OCI-LY1 (cell line): ENCODE measurements around the gene PRG2.

Source experiments
- H2AFZ ChIP-seq: fragments of 200-600 bp; sonication (generic), shearing (Covaris generic); 2 replicates; pipeline ENCODE4 v1.6.0; 2014; ENCODE audit warnings: antibody characterized with exemption, mild to moderate bottlenecking, low read length
- H3F3A ChIP-seq: fragments of 200-600 bp; sonication (generic), shearing (Covaris generic); 2 replicates; pipeline ENCODE4 v1.6.0; 2014; ENCODE audit warnings: mild to moderate bottlenecking, antibody characterized with exemption, low read length, moderate library complexity; ENCODE audit not compliant: insufficient read depth
- H3K27ac ChIP-seq: fragments of 200-600 bp; sonication (generic); 2 replicates; pipeline ENCODE4 v1.5.1; 2014; ENCODE audit warnings: low read length, mixed run types, mild to moderate bottlenecking, low read depth; ENCODE audit not compliant: poor library complexity, severe bottlenecking
- H3K27me3 ChIP-seq: fragments of 200-600 bp; sonication (generic); 2 replicates; pipeline ENCODE4 v1.6.0; 2014; ENCODE audit warnings: antibody characterized with exemption, mild to moderate bottlenecking, low read length, moderate library complexity; ENCODE audit not compliant: insufficient read depth
- H3K36me3 ChIP-seq: fragments of 200-600 bp; sonication (generic); 2 replicates; pipeline ENCODE4 v1.6.1; 2014; ENCODE audit warnings: mild to moderate bottlenecking, antibody characterized with exemption, low read length, moderate library complexity, mixed read lengths; ENCODE audit not compliant: insufficient read depth
- H3K4me1 ChIP-seq: fragments of 200-600 bp; sonication (generic); 2 replicates; pipeline ENCODE4 v1.5.1; 2014; ENCODE audit warnings: mild to moderate bottlenecking, low read length, moderate library complexity; ENCODE audit not compliant: insufficient read depth, severe bottlenecking
- H3K4me2 ChIP-seq: fragments of 200-600 bp; sonication (generic), shearing (Covaris generic); 2 replicates; pipeline ENCODE4 v1.6.1; 2014; ENCODE audit warnings: low read length
- H3K4me3 ChIP-seq: fragments of 200-600 bp; sonication (generic); 2 replicates; pipeline ENCODE4 v1.5.1; 2014; ENCODE audit warnings: low read length, low read depth, mild to moderate bottlenecking, mixed read lengths; ENCODE audit not compliant: poor library complexity, severe bottlenecking
- H3K79me2 ChIP-seq: fragments of 200-600 bp; shearing (Covaris generic); 2 replicates; pipeline ENCODE4 v1.6.1; 2016; ENCODE audit warnings: mixed run types, low read length, mixed read lengths; ENCODE audit not compliant: insufficient read depth
- H3K9ac ChIP-seq: fragments of 200-600 bp; sonication (generic), shearing (Covaris generic); 2 replicates; pipeline ENCODE4 v1.6.1; 2014; ENCODE audit warnings: mild to moderate bottlenecking, low read length, mixed read lengths
- H3K9me2 ChIP-seq: fragments of 200-600 bp; sonication (generic), shearing (Covaris generic); 2 replicates; pipeline ENCODE4 v1.6.1; 2014; ENCODE audit warnings: low read depth, mild to moderate bottlenecking, low read length, mixed read lengths
- H3K9me3 ChIP-seq: fragments of 200-600 bp; shearing (Covaris generic); 2 replicates; pipeline ENCODE4 v1.6.1; 2014; ENCODE audit warnings: low read length, mixed read lengths
- H4K20me1 ChIP-seq: fragments of 200-600 bp; sonication (generic), shearing (Covaris generic); 2 replicates; pipeline ENCODE4 v1.6.0; 2016; ENCODE audit warnings: mild to moderate bottlenecking, low read length; ENCODE audit not compliant: insufficient read depth
- CTCF ChIP-seq: fragments of 200-600 bp; sonication (generic), shearing (Covaris generic); IDR thresholded peaks from 2 replicates; pipeline ENCODE4 v1.5.1; 2017; ENCODE audit warnings: mild to moderate bottlenecking, antibody characterized with exemption, low read length, moderate library complexity, mixed read lengths
- EZH2 ChIP-seq: fragments of 200-600 bp; sonication (generic), shearing (Covaris generic); IDR thresholded peaks from 2 replicates; pipeline ENCODE4 v1.8.0; 2017; ENCODE audit warnings: borderline replicate concordance, mixed run types, mild to moderate bottlenecking, antibody characterized with exemption, low read length, moderate library complexity, mixed read lengths

The PRG2 gene

GRCh38 chr11:57392763-57393105 is 2.3 kb upstream of the PRG2 start:
- Histone ChIP-seq H3K27ac (no peak overlapping the region), H2AFZ (no peak overlapping the region), H3K27me3 (no peaks in the 10 kb centered on the region), H3K4me3 (no peak overlapping the region), H3K9ac (no peak overlapping the region), H3K4me1 (no peaks in the 10 kb centered on the region), H3K36me3 (no peaks in the 10 kb centered on the region), H3K79me2 (no peaks in the 10 kb centered on the region), H3F3A (no peaks in the 10 kb centered on the region), H3K4me2 (no peak overlapping the region), H3K9me2 (no peaks in the 10 kb centered on the region), H4K20me1 (no peaks in the 10 kb centered on the region), H3K9me3 (no peaks in the 10 kb centered on the region)
- TF ChIP-seq EZH2 (no peak), CTCF (no peak)

- Histone ChIP-seq H3K9me3 (no peaks in the 10 kb centered on the region), H3K36me3 (no peaks in the 10 kb centered on the region), H3K27me3 (no peaks in the 10 kb centered on the region), H3K9me2 (no peaks in the 10 kb centered on the region), H3K9ac (no peak overlapping the region), H2AFZ (no peak overlapping the region), H3K4me1 (no peaks in the 10 kb centered on the region), H3K4me3 (no peak overlapping the region), H3K79me2 (no peaks in the 10 kb centered on the region), H3K4me2 (no peak overlapping the region), H4K20me1 (no peaks in the 10 kb centered on the region), H3K27ac (no peak overlapping the region), H3F3A (no peaks in the 10 kb centered on the region)
- TF ChIP-seq CTCF, result no peak
- no peak for TF ChIP-seq EZH2
These were observed 1.8 kb upstream of the PRG2 start for GRCh38 chr11:57392066-57392762.

GRCh38 chr11:57391539-57391938 is 1.1 kb upstream of the PRG2 start:
- H3K36me3 ChIP-seq, result no peaks in the 10 kb centered on the region
- H3K27ac ChIP-seq, result no peak overlapping the region
- no peaks in the 10 kb centered on the region for H4K20me1 ChIP-seq
- TF ChIP-seq EZH2, result no peak
- no peak for TF ChIP-seq CTCF
- H3K79me2 ChIP-seq, result no peaks in the 10 kb centered on the region
- H3K4me2 ChIP-seq, result no peak overlapping the region
- no peak overlapping the region for H2AFZ ChIP-seq
- no peaks in the 10 kb centered on the region for H3K4me1 ChIP-seq
- no peak overlapping the region for H3K4me3 ChIP-seq
- no peaks in the 10 kb centered on the region for H3F3A ChIP-seq
- H3K9me3 ChIP-seq, result no peaks in the 10 kb centered on the region
- no peak overlapping the region for H3K9ac ChIP-seq
- no peaks in the 10 kb centered on the region for H3K27me3 ChIP-seq
- no peaks in the 10 kb centered on the region for H3K9me2 ChIP-seq
